B cell (primary cell): ENCODE data around the gene PCDH15. TPM values are rescaled to one million over a fixed set of nuclear protein-coding genes. Genes with fewer than 3 reads are reported as not detected.

Experiments
- ATAC-seq: fragments of 200-7000 bp; cut with Tn5 transposase; one replicate; pipeline ENCODE4 v1.10.0; 2021; ENCODE audit warnings: low read depth, mild to moderate bottlenecking, moderate number of reproducible peaks, moderate library complexity
- CTCF ChIA-PET: fragments of 350-600 bp; sonication (Branson Sonifier 250); formaldehyde crosslinking; loops from one replicate; lab custom pipeline; 2021; ENCODE audit warnings: antibody characterized with exemption, inconsistent platforms; lab: Charles Lee
- POLR2A ChIA-PET: fragments of 350-600 bp; sonication (Branson Sonifier 250); formaldehyde crosslinking; loops from one replicate; lab custom pipeline; 2021; ENCODE audit warnings: antibody characterized with exemption; lab: Charles Lee
- DNase-seq: peaks from one replicate; pipeline ENCODE4 v3.0.0; 2013
- H2AFZ ChIP-seq: 2 replicates; pipeline ENCODE4 v1.6.1; 2012; ENCODE audit warnings: mild to moderate bottlenecking, low read depth, low read length; ENCODE audit not compliant: insufficient read depth, poor library complexity, severe bottlenecking
- H3K27ac ChIP-seq, 2 donors: 1 replicate in 1 of 2; 2 replicates in 1 of 2; pipeline ENCODE4 v1.5.1; 2012 to 2013; ENCODE audit warnings: low read length in 2 of 2, mild to moderate bottlenecking in 2 of 2, moderate library complexity in 1 of 2
- H3K27me3 ChIP-seq, 4 experiments: fragments of 200-600 bp in 1 of 4; sonication (generic) in 1 of 4; replicated peaks in 1 of 4; 1 replicate in 2 of 4; 2 replicates in 2 of 4; pipeline versions ENCODE4 v1.6.1 to v1.7.0; 2013 to 2016; ENCODE audit warnings: low read length in 3 of 4, mild to moderate bottlenecking in 2 of 4, mixed read lengths in 1 of 4, moderate library complexity in 1 of 4; ENCODE audit not compliant: insufficient read depth in 4 of 4, control insufficient read depth in 3 of 4; ENCODE audit errors: control extremely low read depth in 1 of 4
- H3K36me3 ChIP-seq, 2 experiments: replicated peaks in 1 of 2; 1 replicate in 1 of 2; 2 replicates in 1 of 2; pipeline versions ENCODE4 v1.6.1 to v1.7.1; 2013; ENCODE audit warnings: low read length in 1 of 2; ENCODE audit not compliant: insufficient read depth in 2 of 2, control insufficient read depth in 1 of 2; ENCODE audit errors: control extremely low read depth in 1 of 2, extremely low read depth in 1 of 2
- H3K4me1 ChIP-seq, 2 donors: fragments of 200-600 bp in 1 of 2; sonication (generic) in 1 of 2; 1 replicate in 1 of 2; 2 replicates in 1 of 2; pipeline versions ENCODE4 v1.5.1 to v1.6.1; 2013 to 2017; ENCODE audit warnings: low read length in 2 of 2; ENCODE audit not compliant: control insufficient read depth in 2 of 2, insufficient read depth in 2 of 2
- H3K4me2 ChIP-seq: replicated peaks from 2 replicates; pipeline ENCODE3; 2012; ENCODE audit warnings: mild to moderate bottlenecking, low read depth, low read length; ENCODE audit not compliant: poor library complexity, severe bottlenecking
- H3K4me3 ChIP-seq, 5 experiments: fragments of 200-600 bp in 1 of 5; sonication (generic) in 1 of 5; 1 replicate in 3 of 5; 2 replicates in 2 of 5; pipeline versions ENCODE4 v1.5.1 to v1.7.0; 2011 to 2016; ENCODE audit warnings: low read length in 4 of 5, mild to moderate bottlenecking in 4 of 5, low read depth in 2 of 5, control low read depth in 1 of 5, moderate library complexity in 1 of 5; ENCODE audit not compliant: insufficient read depth in 1 of 5; ENCODE audit errors: control extremely low read depth in 1 of 5, extremely low read depth in 1 of 5
- H3K79me2 ChIP-seq: fragments of 200-600 bp; sonication (generic); one replicate; pipeline ENCODE4 v1.6.0; 2016; ENCODE audit warnings: low read length; ENCODE audit not compliant: control insufficient read depth, insufficient read depth
- H3K9ac ChIP-seq: fragments of 200-600 bp; sonication (generic); 2 replicates; pipeline ENCODE4 v1.6.1; 2017; ENCODE audit warnings: mild to moderate bottlenecking, low read length, moderate library complexity
- H3K9me3 ChIP-seq, 3 donors: one replicate each; pipeline versions ENCODE4 v1.6.1 to v1.7.1; 2013; ENCODE audit warnings: low read length in 2 of 3; ENCODE audit not compliant: control insufficient read depth in 2 of 3, insufficient read depth in 1 of 3; ENCODE audit errors: control extremely low read depth in 1 of 3
- H4K20me1 ChIP-seq: 2 replicates; pipeline ENCODE4 v1.6.0; 2012; ENCODE audit warnings: mild to moderate bottlenecking, low read length; ENCODE audit not compliant: insufficient read depth, control insufficient read depth, poor library complexity, severe bottlenecking
- H3K27ac Mint-ChIP-seq: one replicate; pipeline ENCODE4 v1.8.0; 2021; ENCODE audit warnings: mixed read lengths
- H3K27me3 Mint-ChIP-seq: one replicate; pipeline ENCODE4 v1.8.0; 2021; ENCODE audit warnings: mixed read lengths
- H3K4me1 Mint-ChIP-seq: one replicate; pipeline ENCODE4 v1.8.0; 2021; ENCODE audit warnings: mixed read lengths
- H3K4me3 Mint-ChIP-seq: one replicate; pipeline ENCODE4 v1.8.0; 2021; ENCODE audit warnings: mixed read lengths
- H3K9me3 Mint-ChIP-seq: one replicate; pipeline ENCODE4 v1.8.0; 2022; ENCODE audit warnings: mixed read lengths; ENCODE audit not compliant: insufficient read depth
- EZH2 ChIP-seq: IDR thresholded peaks from 2 replicates; pipeline ENCODE4 v1.6.1; 2012; ENCODE audit warnings: borderline replicate concordance, low read depth, mild to moderate bottlenecking, moderate library complexity, low read length; ENCODE audit not compliant: insufficient read depth, poor library complexity, severe bottlenecking
- WGBS: methylation state at CpG from one replicate; pipeline ENCODE4 v1.1.5; 2013; ENCODE audit warnings: missing lambda C conversion rate; ENCODE audit not compliant: insufficient coverage; 5-methylcytosine and 5-hydroxymethylcytosine counted together
- intact Hi-C: fragments of 100-400 bp; cut with micrococcal nuclease; formaldehyde crosslinking; loops from one replicate; pipeline ENCODE4 v1.10.0; 2022
- polyA plus RNA-seq: library from polyadenylated mRNA; depleted of rRNA; stranded (reverse); fragments of >200 nt; gene quantifications from 2 replicates; pipeline ENCODE4 v1.2.3, GENCODE V29; 2012
- total RNA-seq, 2 donors: library from RNA; stranded (reverse); fragments of 120-200 nt in 1 of 2; gene quantifications; 1 replicate in 1 of 2; 2 replicates in 1 of 2; pipeline versions ENCODE4 v1.2.3 to v1.2.4, GENCODE V29; 2013 to 2022
- TF ChIP-seq, protein P1 (sequence below): fragments of 200-600 bp; IDR thresholded peaks from one replicate; pipeline ENCODE4 v1.8.0; 2022; ENCODE audit warnings: antibody characterized with exemption, mild to moderate bottlenecking

PCDH15 gene
- total and polyA plus RNA-seq, 2 donors (not counting 1 experiment from before 2014, with no cell fraction given): not detected

DNA sequence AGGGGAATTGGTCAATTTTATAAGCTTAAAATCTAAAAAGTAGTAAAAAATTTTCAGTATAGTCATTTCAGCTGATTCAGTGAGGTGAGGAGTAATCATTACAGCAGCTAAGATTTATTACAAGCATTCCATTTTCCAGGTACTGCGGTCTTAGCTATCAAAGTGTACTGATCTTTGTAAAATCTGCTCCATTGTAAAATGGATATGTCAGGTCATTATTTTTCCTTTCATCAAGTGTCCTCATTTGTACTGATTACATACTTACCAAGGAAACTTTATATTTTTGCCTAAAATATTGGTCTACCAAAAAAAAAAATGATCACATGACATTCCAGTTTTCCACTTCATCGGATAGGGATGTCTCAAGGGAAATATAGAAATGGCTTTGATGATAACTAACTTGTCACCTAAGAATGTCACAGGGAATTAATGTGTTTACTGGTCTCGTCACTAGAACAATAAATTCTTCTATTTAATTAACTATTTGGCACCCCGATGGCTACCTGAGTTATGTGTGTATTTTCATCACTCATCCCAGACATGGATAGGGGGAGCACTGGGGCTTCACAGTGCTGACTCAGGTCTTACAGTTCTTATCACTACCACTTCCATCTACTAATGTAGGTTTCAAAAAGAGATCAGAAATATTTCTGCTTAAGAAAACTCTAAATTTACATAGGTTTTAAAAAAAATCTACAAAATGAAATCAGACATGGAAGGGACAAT is 948.4 kb downstream of the PCDH15 start:
- no peaks in the 10 kb centered on the region for H3K9me3 Mint-ChIP-seq
- Histone ChIP-seq H2AFZ (no peak overlapping the region), H3K4me3 (no peak overlapping the region), H3K27me3 (no peaks in the 10 kb centered on the region), H3K4me1 (no peaks in the 10 kb centered on the region), H3K9ac (no peak overlapping the region), H3K9me3 (peaks cover 0 to 1% (median 0%) of the 10 kb centered on the region in 3 donors), H3K4me2 (no peak overlapping the region), H3K27ac (no peak overlapping the region), H3K79me2 (no peaks in the 10 kb centered on the region), H3K36me3 (no peaks in the 10 kb centered on the region), H4K20me1 (no peaks in the 10 kb centered on the region)
- no peaks in the 10 kb centered on the region for H3K4me1 Mint-ChIP-seq
- H3K4me3 Mint-ChIP-seq: no peak overlapping the region
- H3K27ac Mint-ChIP-seq: no peak overlapping the region
- ChIA-PET POLR2A (no interaction called here), CTCF (no interaction called here)
- TF ChIP-seq EZH2: no peak
- TF ChIP-seq, protein P1, sequence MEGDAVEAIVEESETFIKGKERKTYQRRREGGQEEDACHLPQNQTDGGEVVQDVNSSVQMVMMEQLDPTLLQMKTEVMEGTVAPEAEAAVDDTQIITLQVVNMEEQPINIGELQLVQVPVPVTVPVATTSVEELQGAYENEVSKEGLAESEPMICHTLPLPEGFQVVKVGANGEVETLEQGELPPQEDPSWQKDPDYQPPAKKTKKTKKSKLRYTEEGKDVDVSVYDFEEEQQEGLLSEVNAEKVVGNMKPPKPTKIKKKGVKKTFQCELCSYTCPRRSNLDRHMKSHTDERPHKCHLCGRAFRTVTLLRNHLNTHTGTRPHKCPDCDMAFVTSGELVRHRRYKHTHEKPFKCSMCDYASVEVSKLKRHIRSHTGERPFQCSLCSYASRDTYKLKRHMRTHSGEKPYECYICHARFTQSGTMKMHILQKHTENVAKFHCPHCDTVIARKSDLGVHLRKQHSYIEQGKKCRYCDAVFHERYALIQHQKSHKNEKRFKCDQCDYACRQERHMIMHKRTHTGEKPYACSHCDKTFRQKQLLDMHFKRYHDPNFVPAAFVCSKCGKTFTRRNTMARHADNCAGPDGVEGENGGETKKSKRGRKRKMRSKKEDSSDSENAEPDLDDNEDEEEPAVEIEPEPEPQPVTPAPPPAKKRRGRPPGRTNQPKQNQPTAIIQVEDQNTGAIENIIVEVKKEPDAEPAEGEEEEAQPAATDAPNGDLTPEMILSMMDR: no peak
- no CpG with 5 or more reads among the region's 4 CpGs for WGBS
- H3K27me3 Mint-ChIP-seq: no peaks in the 10 kb centered on the region
- no peak for DNase-seq
- no peak for ATAC-seq
- intact Hi-C loops: no loop called here

DNA sequence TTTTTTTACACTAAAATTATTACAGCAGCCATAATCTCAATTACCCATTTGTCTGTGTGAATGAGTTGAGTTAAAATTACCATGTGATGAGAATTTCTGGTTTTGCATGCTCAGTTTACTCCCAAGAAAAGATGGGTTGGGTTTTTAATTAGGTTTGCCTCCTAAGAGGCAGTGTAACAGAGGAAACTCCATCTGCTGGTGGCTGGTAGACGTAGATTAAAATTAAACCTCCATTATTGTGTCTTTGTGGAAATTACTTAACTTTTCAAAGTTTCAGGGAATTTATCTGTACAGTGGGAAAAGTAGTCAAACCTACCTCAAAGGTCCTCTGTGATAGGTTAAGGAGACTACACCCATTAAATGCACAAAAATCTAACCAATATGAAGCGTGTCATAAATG is 954.2 kb downstream of the PCDH15 start:
- WGBS: no CpG with 5 or more reads among the region's 2 CpGs
- Mint-ChIP-seq H3K27me3 (no peaks in the 10 kb centered on the region), H3K27ac (no peak overlapping the region), H3K4me1 (no peaks in the 10 kb centered on the region), H3K4me3 (no peak overlapping the region), H3K9me3 (no peaks in the 10 kb centered on the region)
- ChIA-PET CTCF (no interaction called here), POLR2A (no interaction called here)
- no peaks in the 10 kb centered on the region for H3K9me3 ChIP-seq
- no peak for ATAC-seq
- no peaks in the 10 kb centered on the region for H3K36me3 ChIP-seq
- no peak overlapping the region for H3K4me2 ChIP-seq
- H3K27ac ChIP-seq: no peak overlapping the region
- DNase-seq: no peak
- intact Hi-C loops: no loop called here
- H2AFZ ChIP-seq: no peak overlapping the region
- TF ChIP-seq EZH2: no peak
- TF ChIP-seq, protein P1: no peak
- no peak overlapping the region for H3K4me3 ChIP-seq
- no peaks in the 10 kb centered on the region for H4K20me1 ChIP-seq
- H3K9ac ChIP-seq: no peak overlapping the region
- no peaks in the 10 kb centered on the region for H3K79me2 ChIP-seq
- H3K4me1 ChIP-seq: no peaks in the 10 kb centered on the region
- no peaks in the 10 kb centered on the region for H3K27me3 ChIP-seq
